GM18861 (cell line): ENCODE measurements around the gene RSL24D1.

Experiments used
- ATAC-seq: cut with Tn5 transposase; IDR thresholded peaks from one replicate; pipeline ENCODE4 v1.9.1; 2021; ENCODE audit not compliant: unreplicated experiment

Gene RSL24D1

GRCh38 chr15:55196458-55197361, at the start of gene RSL24D1:
Gene RSL24D1 (minus strand): TSS chr15:55196941. CDS start chr15:55196890, 51 bp downstream.
- peak; percentile 94 for ATAC-seq

- ATAC-seq = no peak
Measured at GRCh38 chr15:55245059-55245458, 48.3 kb upstream of the RSL24D1 start.

DNA sequence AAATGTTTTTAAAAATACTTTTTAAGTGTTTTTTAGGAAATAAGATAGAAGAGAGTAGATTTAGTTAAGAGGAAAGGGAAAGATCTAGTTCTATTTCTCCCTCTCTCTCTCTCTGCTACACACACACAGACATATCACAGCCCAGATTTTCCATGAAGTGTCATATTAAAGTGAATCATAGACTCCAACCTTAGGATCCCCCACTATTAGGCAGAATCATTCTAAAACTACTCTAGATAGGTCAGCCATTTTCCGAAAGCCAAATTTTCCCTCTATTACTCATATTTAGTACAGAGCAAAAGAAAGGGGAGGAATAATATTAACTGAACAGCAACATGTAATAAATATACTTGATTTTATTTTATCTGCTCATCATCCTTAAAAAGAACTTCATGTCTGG, 45.1 kb upstream of the RSL24D1 start:
- ATAC-seq = no peak

- no peak for ATAC-seq
Measured at GRCh38 chr15:55241186-55241585, 44.4 kb upstream of the RSL24D1 start.

DNA sequence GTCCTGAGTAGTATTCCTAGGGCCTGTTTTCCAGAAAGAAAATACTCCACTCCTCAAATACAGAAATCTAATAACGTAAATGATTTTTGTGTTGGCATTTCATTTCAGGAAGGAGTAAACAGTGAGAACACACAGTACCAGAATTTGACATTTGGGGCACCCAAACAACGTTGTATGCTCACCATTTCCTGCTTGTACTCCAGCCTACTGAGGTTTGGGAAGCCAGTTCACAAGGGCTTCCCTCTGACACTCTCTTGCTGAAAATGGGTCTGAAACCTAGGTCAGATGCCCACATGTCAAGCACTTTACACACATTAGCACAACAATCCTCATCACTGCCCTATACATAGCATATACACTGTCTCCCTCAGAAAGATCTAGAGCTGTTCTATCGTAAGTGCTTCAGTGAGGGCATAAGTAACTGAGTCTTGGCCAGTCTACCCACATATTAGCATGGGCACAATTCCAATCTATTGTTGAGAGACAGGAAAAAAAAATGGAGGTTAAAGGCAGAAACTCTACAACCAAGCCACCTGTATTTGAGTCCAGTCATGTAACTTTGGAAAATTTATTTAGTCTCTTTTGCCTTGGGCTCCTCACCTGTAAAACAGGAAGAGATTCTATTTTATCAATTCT, 43.5 kb upstream of the RSL24D1 start:
- ATAC-seq = no peak

DNA sequence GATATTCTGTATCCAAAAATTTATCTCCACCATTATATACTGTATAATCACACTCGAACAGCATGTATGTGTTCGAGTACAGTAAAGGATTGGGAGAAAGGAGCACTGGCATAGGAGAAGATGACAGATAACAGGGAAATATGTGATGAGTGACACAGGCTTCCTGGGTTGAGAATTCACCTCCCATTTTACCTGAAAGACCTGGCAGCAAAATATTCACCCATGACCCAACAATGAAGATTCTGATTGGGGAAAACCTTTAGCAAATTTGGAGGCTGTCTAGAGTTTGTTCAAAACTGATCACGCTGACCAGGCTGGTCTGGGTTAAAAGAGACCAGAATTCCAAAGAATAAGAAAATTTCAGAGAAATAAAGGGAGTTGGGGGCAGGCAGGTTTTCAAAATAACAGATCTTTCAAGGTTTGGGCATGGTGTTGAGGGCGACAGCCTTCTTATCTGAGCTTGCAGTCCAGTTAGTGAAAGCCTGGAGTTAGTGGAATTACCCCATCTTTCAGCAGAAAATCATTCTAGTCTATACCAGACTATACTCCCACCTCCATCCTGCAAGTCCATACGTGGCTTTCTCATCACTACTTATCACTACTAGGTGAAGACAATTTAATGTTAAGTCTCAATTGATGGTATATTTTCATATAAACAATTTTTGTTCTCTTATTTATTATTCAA, 42.8 kb upstream of the RSL24D1 start:
- no peak for ATAC-seq

DNA sequence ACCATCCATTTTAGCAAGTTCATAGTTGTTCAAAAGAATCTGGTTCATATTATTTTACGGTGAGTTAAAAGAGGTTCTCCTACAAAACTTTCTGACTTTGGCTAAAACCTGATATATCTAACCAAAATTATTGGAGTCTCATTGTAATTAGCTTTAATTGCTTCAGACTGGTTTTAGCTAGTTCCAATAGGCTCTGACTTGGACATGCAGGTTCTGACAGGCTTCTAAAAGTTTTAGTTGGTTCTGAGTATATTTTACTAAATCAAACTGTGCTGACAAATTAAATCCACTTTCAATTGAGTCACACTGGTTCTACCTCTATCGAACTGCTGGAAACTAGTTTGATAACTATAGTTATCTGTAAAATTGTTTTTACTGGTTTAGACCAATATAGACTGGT, 42.1 kb upstream of the RSL24D1 start:
- ATAC-seq = no peak

DNA sequence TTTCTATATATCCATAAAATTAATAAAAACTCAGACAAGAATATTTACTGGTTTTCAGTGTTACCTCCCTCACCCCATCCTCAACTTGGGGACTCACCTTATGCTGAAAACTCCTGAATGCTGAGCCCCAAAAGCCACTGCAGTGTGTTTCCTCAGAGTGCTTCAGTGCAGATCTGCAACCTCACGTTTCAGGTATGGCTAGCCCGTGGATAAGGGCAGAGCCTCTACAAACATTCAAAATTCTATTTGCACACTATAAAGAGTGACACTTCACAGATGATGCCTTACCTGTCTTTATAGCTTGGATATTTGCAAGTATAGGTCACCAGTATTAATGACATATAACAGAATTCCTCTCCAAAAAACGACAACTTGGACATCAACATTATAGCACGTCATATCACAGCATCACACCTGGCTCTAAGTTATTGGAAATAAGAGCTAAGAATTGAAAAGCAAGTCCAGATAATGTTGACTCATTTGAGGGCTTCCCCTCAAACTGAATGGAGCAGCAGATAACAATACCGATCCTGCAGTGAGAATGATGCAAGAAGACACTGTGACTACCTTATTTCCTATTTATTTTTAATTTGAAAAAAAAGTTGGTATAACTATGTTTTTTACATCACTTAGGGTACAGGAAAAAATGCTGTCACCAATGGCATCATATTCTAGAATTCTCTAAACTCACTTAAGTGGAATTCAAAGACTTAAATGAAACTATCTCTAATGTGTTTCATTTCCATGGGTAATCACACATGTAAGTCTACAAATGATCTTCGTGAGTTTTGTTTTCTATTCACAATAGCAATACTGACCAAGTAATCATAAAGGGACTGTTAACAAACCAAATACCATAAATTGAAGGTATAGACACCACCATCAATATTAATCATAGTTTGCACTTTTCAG, 40.7 kb upstream of the RSL24D1 start:
- ATAC-seq = no peak

GRCh38 chr15:55235546-55236036, 38.9 kb upstream of the RSL24D1 start:
- ATAC-seq = no peak

GRCh38 chr15:55234800-55235104, 38.0 kb upstream of the RSL24D1 start:
- no peak for ATAC-seq

DNA sequence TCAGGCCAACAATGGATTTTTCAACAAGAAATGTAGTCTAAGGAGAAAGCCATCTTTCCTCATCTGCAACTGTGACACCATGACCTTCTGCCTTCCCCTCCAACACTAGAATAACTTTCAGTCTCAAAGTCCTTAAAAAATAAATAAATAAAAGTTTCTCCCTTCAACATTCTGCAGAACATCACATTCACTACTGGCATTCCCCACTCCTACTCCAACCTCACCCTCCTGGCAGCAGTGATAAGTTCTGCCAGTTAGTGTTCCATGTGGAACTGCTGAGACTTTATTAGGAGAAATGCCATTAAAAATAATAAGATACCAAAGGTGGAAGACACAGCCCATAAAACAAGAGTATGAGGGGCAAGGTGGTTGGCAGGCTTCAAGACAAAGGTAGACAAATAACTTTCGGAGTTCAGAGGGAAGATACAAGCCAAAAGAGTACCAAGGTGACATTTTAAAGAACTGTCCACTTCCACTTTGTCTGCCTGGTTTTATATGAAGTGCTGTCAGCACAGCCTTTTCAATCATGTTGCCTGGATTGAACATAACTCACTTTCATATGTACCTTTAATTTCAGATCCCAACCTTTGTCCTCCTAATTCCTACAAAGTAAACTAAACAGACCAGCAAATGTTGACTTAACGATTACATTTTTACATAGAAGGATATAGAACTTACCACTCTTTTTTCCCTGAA, 37.5 kb upstream of the RSL24D1 start:
- no peak for ATAC-seq

DNA sequence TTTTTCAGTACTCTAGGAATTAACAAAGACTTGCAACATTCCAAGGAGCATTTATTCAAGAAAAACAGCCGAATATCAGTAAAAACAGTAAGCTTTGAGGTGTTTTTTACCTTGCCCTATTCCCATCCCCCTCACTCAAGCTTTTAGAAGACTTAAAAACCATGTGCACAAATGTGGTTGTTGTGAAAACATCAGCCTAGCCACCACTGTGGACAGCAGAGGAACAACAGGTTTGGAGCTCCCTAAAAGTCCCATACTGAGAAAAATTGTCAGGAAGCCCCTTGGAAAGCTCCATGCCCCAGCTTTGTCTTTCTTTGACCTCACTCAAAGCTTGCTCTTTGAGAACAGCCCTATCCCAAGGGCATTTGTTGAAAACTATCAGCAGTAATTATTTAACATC, 34.7 kb upstream of the RSL24D1 start:
- no peak for ATAC-seq

- ATAC-seq = no peak
Measured at GRCh38 chr15:55230953-55231352, 34.2 kb upstream of the RSL24D1 start.

GRCh38 chr15:55230051-55230670, 33.4 kb upstream of the RSL24D1 start:
- no peak for ATAC-seq

DNA sequence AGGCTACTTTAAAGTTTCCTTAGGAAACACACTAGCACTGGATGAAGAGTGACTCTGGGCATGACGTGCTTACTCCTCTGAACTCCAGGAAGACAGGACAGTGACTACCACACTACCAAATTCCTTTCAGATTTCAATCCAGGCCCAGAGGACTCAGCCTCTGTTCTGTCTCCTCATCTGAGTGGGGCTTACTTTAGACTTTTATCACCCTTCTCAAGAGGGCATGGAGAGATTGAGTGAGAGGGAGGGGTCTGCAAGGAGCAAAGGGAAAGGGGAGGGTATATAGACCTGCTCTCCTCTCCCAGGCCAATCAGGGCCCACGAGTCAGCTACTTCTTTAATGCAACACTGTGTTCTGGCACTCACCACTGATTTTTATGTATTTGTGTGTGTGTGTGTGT, 29.4 kb upstream of the RSL24D1 start:
- ATAC-seq = no peak

- ATAC-seq = no peak
Measured at GRCh38 chr15:55224892-55225291, 28.2 kb upstream of the RSL24D1 start.

DNA sequence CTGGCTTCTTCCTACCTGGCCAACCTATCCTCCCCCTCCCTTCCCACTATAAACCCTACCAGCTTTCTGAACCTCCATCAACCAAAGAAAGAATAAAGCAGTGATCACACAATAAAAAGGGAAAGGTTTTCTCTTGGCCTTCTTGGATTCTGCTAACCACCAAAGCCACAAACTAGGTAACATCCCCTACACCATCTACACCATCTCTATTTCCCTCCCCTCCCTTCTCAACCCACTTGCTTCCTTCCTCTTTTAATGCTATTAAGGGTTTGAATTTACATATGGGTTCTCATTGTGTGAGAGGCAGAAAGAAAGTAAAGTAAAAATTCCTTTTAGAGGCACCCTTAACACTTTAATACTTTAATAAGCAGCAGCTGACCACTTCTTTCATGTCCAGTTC, 25.8 kb upstream of the RSL24D1 start:
- peak; percentile 62 for ATAC-seq

DNA sequence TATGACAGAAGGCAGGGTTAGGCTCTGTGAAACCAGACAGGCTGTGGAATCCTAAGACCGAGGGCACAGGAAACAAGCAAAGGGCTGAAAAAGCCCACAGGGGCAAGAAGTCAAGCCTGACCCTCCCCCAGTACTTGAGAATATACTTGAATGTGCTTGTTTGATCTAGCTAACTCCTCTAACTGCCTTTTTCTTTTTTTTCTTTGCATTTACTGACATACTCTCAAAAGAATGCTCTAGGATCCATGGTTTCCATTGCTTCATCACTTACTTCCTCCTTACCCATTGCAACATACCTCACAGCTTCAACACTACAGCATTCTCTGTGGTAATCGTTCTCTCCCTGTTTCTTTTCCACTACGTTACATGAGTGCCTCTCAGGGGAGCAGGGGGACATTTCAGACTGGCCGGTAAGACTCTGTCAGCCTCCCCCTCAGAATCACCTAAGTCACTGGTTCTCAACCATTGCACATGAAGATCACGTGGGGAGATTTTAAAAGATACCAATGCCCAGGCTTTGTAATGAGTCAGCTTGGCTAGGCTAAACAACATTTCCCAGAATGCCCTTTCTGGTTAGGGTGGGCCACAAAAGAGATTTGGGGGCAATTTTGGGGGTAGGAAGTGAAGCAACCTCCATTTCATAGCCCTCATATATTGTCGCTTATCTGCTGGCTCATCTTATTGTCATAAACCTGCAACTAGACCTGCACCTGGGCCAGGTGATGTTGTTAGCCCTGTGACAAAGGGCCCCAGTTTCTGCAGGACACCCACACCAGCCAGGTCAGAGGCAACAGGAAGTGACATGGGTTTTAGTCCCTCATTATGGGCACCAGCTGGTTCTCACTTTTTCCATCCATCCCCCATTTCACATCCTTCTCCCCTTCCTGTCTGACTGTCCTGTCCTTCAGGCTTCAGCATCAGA, 24.6 kb upstream of the RSL24D1 start:
- peak; percentile 34 for ATAC-seq

DNA sequence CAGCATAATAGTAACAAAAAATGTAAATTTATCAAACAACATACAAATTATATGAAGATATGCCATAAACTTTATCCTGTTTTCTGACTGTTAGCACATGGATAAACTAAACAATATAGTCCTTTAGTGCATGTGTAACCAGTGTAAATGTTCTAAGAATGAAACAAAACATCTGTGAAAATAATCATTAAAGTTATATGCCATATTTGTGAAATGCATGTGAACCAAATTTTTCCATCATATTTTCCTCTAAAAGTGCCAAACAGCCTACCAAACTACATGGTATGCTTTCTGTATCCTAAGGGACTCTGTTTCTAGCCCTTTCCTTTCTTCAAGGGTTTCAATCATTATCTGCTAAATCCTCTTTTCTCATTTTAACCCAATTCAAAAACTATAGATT, 23.9 kb upstream of the RSL24D1 start:
- ATAC-seq = no peak
